Measurements from ENCODE around the gene PDE7B.
A peak's percentile ranks its signal among the peaks of the same experiment; 100 is the strongest.

PDE7B gene

DNA sequence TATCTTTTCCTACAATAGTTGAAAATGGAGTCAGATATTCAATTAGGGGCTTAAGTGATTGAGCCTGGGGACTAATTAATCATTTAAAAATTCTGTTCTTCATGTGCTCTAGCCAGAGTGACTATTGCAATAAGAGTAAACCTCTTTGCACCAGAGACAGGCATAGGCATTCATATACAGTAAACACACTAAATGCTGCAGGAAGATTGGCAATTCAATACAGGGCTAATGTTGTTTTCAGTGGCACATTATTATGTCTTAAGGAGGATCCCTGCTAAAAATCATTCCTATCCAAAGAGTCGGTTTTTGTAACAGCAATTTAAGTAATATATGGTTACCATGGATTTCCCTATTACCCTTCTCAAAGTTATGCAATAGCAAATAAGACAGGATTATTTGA is 1.2 kb downstream of the PDE7B start:
- Histone ChIP-seq H3K27ac (ENCODE audit: low read depth, low read length) (no peak overlapping the region), H3K23ac (ENCODE audit: low read length) (no peak overlapping the region), H3K27me3 (ENCODE audit: insufficient read depth, low read length, poor library complexity) (no peaks in the 10 kb centered on the region), H3K18ac (ENCODE audit: low read length) (no peak overlapping the region), H3K36me3 (ENCODE audit: control insufficient read depth, insufficient read depth, low read length) (no peaks in the 10 kb centered on the region), H3K4me1 (ENCODE audit: control insufficient read depth, low read depth, low read length) (no peaks in the 10 kb centered on the region), H3K4me2 (ENCODE audit: low read length) (no peak overlapping the region), H3K9ac (ENCODE audit: low read length) (no peak overlapping the region), H3K79me1 (ENCODE audit: low read length) (no peaks in the 10 kb centered on the region), H4K5ac (ENCODE audit: low read length) (no peak overlapping the region), H2BK120ac (ENCODE audit: low read depth, low read length) (no peak overlapping the region), H2BK5ac (ENCODE audit: low read length) (no peak overlapping the region), H4K8ac (ENCODE audit: low read depth, low read length) (no peak overlapping the region), H3K56ac (ENCODE audit: low read length) (no peak overlapping the region), H2AK5ac (ENCODE audit: low read length) (no peak overlapping the region), H2BK15ac (replicated peaks; ENCODE audit: low read depth) (no peak overlapping the region), H3K4me3 (ENCODE audit: low read length) (no peak overlapping the region), H3K79me2 (ENCODE audit: control insufficient read depth, insufficient read depth, low read length) (no peaks in the 10 kb centered on the region), H3K4ac (ENCODE audit: low read depth, low read length) (no peak overlapping the region)
- no CpG with 5 or more reads among the region's 1 CpG for WGBS (ENCODE audit: extremely low coverage, insufficient coverage, low lambda C conversion rate)
- DNase-seq: no peak

GRCh38 chr6:135853227-135853626 is 1.7 kb downstream of the PDE7B start:
- H3K4me1 ChIP-seq (ENCODE audit: control insufficient read depth, low read depth, low read length): no peaks in the 10 kb centered on the region
- H3K79me1 ChIP-seq (ENCODE audit: low read length): no peaks in the 10 kb centered on the region
- no peaks in the 10 kb centered on the region for H3K27me3 ChIP-seq (ENCODE audit: insufficient read depth, low read length, poor library complexity)
- no CpG with 5 or more reads among the region's 5 CpGs for WGBS (ENCODE audit: extremely low coverage, insufficient coverage, low lambda C conversion rate)
- no peak overlapping the region for H3K4me3 ChIP-seq (ENCODE audit: low read length)
- H3K56ac ChIP-seq (ENCODE audit: low read length): no peak overlapping the region
- H2BK5ac ChIP-seq (ENCODE audit: low read length): no peak overlapping the region
- no peak overlapping the region for H3K9ac ChIP-seq (ENCODE audit: low read length)
- no peak overlapping the region for H2BK15ac ChIP-seq (replicated peaks; ENCODE audit: low read depth)
- no peak overlapping the region for H2BK120ac ChIP-seq (ENCODE audit: low read depth, low read length)
- no peak overlapping the region for H2AK5ac ChIP-seq (ENCODE audit: low read length)
- H4K8ac ChIP-seq (ENCODE audit: low read depth, low read length): no peak overlapping the region
- no peak overlapping the region for H4K5ac ChIP-seq (ENCODE audit: low read length)
- no peak overlapping the region for H3K18ac ChIP-seq (ENCODE audit: low read length)
- no peak for DNase-seq
- no peak overlapping the region for H3K27ac ChIP-seq (ENCODE audit: low read depth, low read length)
- no peaks in the 10 kb centered on the region for H3K36me3 ChIP-seq (ENCODE audit: control insufficient read depth, insufficient read depth, low read length)
- H3K4ac ChIP-seq (ENCODE audit: low read depth, low read length): no peak overlapping the region
- H3K79me2 ChIP-seq (ENCODE audit: control insufficient read depth, insufficient read depth, low read length): no peaks in the 10 kb centered on the region
- H3K4me2 ChIP-seq (ENCODE audit: low read length): no peak overlapping the region
- H3K23ac ChIP-seq (ENCODE audit: low read length): no peak overlapping the region

DNA sequence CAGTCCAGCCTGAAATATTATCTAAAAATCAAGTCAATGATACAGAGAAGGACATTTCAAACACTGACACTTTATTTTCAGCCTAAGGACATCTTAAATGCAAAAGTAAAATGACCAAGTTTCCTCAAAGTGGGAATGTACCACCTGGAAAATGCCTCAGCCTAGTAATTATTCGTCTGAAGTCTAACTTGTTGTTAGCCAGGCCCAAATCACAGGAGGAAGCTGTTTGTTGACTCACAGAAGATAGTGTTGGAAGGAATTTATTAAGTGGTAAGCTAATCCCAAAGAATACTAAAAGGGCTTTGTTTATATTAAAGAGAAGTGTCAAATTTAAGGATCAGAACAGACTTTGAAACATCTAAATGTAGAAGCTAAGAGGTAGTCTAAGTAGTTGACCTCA is 2.5 kb downstream of the PDE7B start:
- no peak overlapping the region for H3K9ac ChIP-seq (ENCODE audit: low read length)
- H3K79me2 ChIP-seq (ENCODE audit: control insufficient read depth, insufficient read depth, low read length): no peaks in the 10 kb centered on the region
- no peak overlapping the region for H3K23ac ChIP-seq (ENCODE audit: low read length)
- H3K56ac ChIP-seq (ENCODE audit: low read length): no peak overlapping the region
- H2AK5ac ChIP-seq (ENCODE audit: low read length): no peak overlapping the region
- H3K79me1 ChIP-seq (ENCODE audit: low read length): no peaks in the 10 kb centered on the region
- H3K4ac ChIP-seq (ENCODE audit: low read depth, low read length): no peak overlapping the region
- no peaks in the 10 kb centered on the region for H3K27me3 ChIP-seq (ENCODE audit: insufficient read depth, low read length, poor library complexity)
- no peak overlapping the region for H2BK120ac ChIP-seq (ENCODE audit: low read depth, low read length)
- H3K4me3 ChIP-seq (ENCODE audit: low read length): no peak overlapping the region
- H3K4me1 ChIP-seq (ENCODE audit: control insufficient read depth, low read depth, low read length): no peaks in the 10 kb centered on the region
- DNase-seq: peak; percentile 59
- WGBS (ENCODE audit: extremely low coverage, insufficient coverage, low lambda C conversion rate): no CpG with 5 or more reads among the region's 1 CpG
- H4K5ac ChIP-seq (ENCODE audit: low read length): no peak overlapping the region
- H2BK15ac ChIP-seq (replicated peaks; ENCODE audit: low read depth): no peak overlapping the region
- no peak overlapping the region for H3K18ac ChIP-seq (ENCODE audit: low read length)
- no peak overlapping the region for H4K8ac ChIP-seq (ENCODE audit: low read depth, low read length)
- no peak overlapping the region for H3K27ac ChIP-seq (ENCODE audit: low read depth, low read length)
- no peaks in the 10 kb centered on the region for H3K36me3 ChIP-seq (ENCODE audit: control insufficient read depth, insufficient read depth, low read length)
- no peak overlapping the region for H3K4me2 ChIP-seq (ENCODE audit: low read length)
- no peak overlapping the region for H2BK5ac ChIP-seq (ENCODE audit: low read length)

DNA sequence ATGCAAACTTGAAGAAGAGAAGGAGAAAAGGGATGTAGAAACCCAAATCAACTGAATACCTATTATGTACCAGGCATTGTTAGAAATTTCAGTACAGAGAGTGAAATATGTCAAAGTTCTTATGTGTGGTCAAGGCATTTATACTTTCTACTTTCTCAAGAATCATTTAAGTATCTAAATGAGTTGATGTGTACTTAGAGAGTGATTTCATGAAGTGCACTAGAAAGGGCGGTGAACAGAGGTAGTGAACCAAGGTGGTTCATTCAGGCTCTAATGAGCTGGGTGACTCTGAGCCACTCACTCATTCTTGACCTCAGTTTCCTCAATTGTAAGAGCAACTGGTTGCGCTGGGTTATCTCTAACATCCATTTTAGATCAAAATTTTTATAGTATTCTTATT is 3.3 kb downstream of the PDE7B start:
- no CpG with 5 or more reads among the region's 2 CpGs for WGBS (ENCODE audit: extremely low coverage, insufficient coverage, low lambda C conversion rate)
- no peaks in the 10 kb centered on the region for H3K27me3 ChIP-seq (ENCODE audit: insufficient read depth, low read length, poor library complexity)
- no peak overlapping the region for H3K56ac ChIP-seq (ENCODE audit: low read length)
- no peak overlapping the region for H3K4me2 ChIP-seq (ENCODE audit: low read length)
- H4K8ac ChIP-seq (ENCODE audit: low read depth, low read length): no peak overlapping the region
- no peak overlapping the region for H4K5ac ChIP-seq (ENCODE audit: low read length)
- H3K4ac ChIP-seq (ENCODE audit: low read depth, low read length): no peak overlapping the region
- no peak for DNase-seq
- no peak overlapping the region for H3K4me3 ChIP-seq (ENCODE audit: low read length)
- no peaks in the 10 kb centered on the region for H3K79me1 ChIP-seq (ENCODE audit: low read length)
- H2BK120ac ChIP-seq (ENCODE audit: low read depth, low read length): no peak overlapping the region
- no peak overlapping the region for H2BK15ac ChIP-seq (replicated peaks; ENCODE audit: low read depth)
- H3K9ac ChIP-seq (ENCODE audit: low read length): no peak overlapping the region
- H3K4me1 ChIP-seq (ENCODE audit: control insufficient read depth, low read depth, low read length): no peaks in the 10 kb centered on the region
- H2BK5ac ChIP-seq (ENCODE audit: low read length): no peak overlapping the region
- no peaks in the 10 kb centered on the region for H3K79me2 ChIP-seq (ENCODE audit: control insufficient read depth, insufficient read depth, low read length)
- H3K36me3 ChIP-seq (ENCODE audit: control insufficient read depth, insufficient read depth, low read length): no peaks in the 10 kb centered on the region
- no peak overlapping the region for H2AK5ac ChIP-seq (ENCODE audit: low read length)
- H3K18ac ChIP-seq (ENCODE audit: low read length): no peak overlapping the region
- H3K27ac ChIP-seq (ENCODE audit: low read depth, low read length): no peak overlapping the region
- no peak overlapping the region for H3K23ac ChIP-seq (ENCODE audit: low read length)

DNA sequence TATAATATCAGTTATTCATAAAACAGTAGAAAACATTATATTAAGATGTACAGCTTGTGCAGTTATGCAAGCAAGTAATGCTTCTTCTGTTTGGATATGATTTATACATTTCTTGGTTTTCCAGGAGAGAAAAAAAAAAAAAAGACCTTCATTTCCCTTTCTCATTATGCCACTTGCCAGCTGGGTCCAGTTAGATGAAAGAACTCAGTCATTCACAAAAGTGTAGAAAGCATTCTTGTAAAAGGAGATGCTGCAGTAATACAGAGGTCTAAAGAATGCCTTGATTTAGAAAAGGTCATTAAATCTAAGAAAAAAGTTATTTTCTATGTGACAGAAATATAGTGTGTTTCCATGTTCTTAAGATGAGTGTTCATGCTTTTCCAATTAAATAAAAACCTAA is 7.4 kb downstream of the PDE7B start:
- no peak for DNase-seq
- no peaks in the 10 kb centered on the region for H3K36me3 ChIP-seq (ENCODE audit: control insufficient read depth, insufficient read depth, low read length)
- no peaks in the 10 kb centered on the region for H3K79me2 ChIP-seq (ENCODE audit: control insufficient read depth, insufficient read depth, low read length)
- no peak overlapping the region for H3K23ac ChIP-seq (ENCODE audit: low read length)
- H2BK15ac ChIP-seq (replicated peaks; ENCODE audit: low read depth): no peak overlapping the region
- no peak overlapping the region for H2BK120ac ChIP-seq (ENCODE audit: low read depth, low read length)
- H2AK5ac ChIP-seq (ENCODE audit: low read length): no peak overlapping the region
- no peak overlapping the region for H3K4ac ChIP-seq (ENCODE audit: low read depth, low read length)
- H4K5ac ChIP-seq (ENCODE audit: low read length): no peak overlapping the region
- H2BK5ac ChIP-seq (ENCODE audit: low read length): no peak overlapping the region
- H3K27ac ChIP-seq (ENCODE audit: low read depth, low read length): no peak overlapping the region
- no peak overlapping the region for H3K4me3 ChIP-seq (ENCODE audit: low read length)
- no peaks in the 10 kb centered on the region for H3K4me1 ChIP-seq (ENCODE audit: control insufficient read depth, low read depth, low read length)
- H3K18ac ChIP-seq (ENCODE audit: low read length): no peak overlapping the region
- no peaks in the 10 kb centered on the region for H3K79me1 ChIP-seq (ENCODE audit: low read length)
- H3K56ac ChIP-seq (ENCODE audit: low read length): no peak overlapping the region
- no peaks in the 10 kb centered on the region for H3K27me3 ChIP-seq (ENCODE audit: insufficient read depth, low read length, poor library complexity)
- H3K9ac ChIP-seq (ENCODE audit: low read length): no peak overlapping the region
- H3K4me2 ChIP-seq (ENCODE audit: low read length): no peak overlapping the region
- no peak overlapping the region for H4K8ac ChIP-seq (ENCODE audit: low read depth, low read length)

DNA sequence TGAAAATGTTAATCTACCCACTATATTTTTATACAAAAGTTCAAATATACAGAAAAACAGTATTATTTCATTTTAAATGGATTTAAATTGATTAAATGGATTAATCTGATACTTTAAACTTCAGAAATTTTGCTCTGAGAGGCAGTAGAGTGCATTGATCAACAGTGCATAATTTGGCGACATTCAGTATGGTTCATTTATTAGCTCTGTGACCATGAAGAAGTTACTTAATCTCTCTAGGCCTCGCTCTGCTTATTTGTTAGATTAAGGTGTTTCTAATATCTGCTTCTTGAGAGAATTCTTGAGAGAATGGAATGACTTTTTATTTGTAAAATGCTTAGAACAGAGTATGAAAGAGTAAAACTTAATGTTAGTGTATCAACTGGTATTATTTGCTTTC is 8.9 kb downstream of the PDE7B start:
- H2BK5ac ChIP-seq (ENCODE audit: low read length): no peak overlapping the region
- H2AK5ac ChIP-seq (ENCODE audit: low read length): no peak overlapping the region
- H3K27ac ChIP-seq (ENCODE audit: low read depth, low read length): no peak overlapping the region
- H3K9ac ChIP-seq (ENCODE audit: low read length): no peak overlapping the region
- H3K4me1 ChIP-seq (ENCODE audit: control insufficient read depth, low read depth, low read length): no peaks in the 10 kb centered on the region
- no peak for DNase-seq
- H3K4me2 ChIP-seq (ENCODE audit: low read length): no peak overlapping the region
- H3K56ac ChIP-seq (ENCODE audit: low read length): no peak overlapping the region
- H3K36me3 ChIP-seq (ENCODE audit: control insufficient read depth, insufficient read depth, low read length): no peaks in the 10 kb centered on the region
- no peak overlapping the region for H4K8ac ChIP-seq (ENCODE audit: low read depth, low read length)
- no peak overlapping the region for H3K23ac ChIP-seq (ENCODE audit: low read length)
- no peaks in the 10 kb centered on the region for H3K79me1 ChIP-seq (ENCODE audit: low read length)
- no peak overlapping the region for H3K4me3 ChIP-seq (ENCODE audit: low read length)
- no peak overlapping the region for H4K5ac ChIP-seq (ENCODE audit: low read length)
- H3K18ac ChIP-seq (ENCODE audit: low read length): no peak overlapping the region
- H3K4ac ChIP-seq (ENCODE audit: low read depth, low read length): no peak overlapping the region
- no peaks in the 10 kb centered on the region for H3K27me3 ChIP-seq (ENCODE audit: insufficient read depth, low read length, poor library complexity)
- H2BK15ac ChIP-seq (replicated peaks; ENCODE audit: low read depth): no peak overlapping the region
- no peak overlapping the region for H2BK120ac ChIP-seq (ENCODE audit: low read depth, low read length)
- no peaks in the 10 kb centered on the region for H3K79me2 ChIP-seq (ENCODE audit: control insufficient read depth, insufficient read depth, low read length)
- no CpG with 5 or more reads among the region's 2 CpGs for WGBS (ENCODE audit: extremely low coverage, insufficient coverage, low lambda C conversion rate)
